ENCODE results near the gene SASH1. TPM values are rescaled to one million over a fixed set of nuclear protein-coding genes. Genes with fewer than 3 reads are reported as not detected.
"Not testable (repeated sequence)": the region's sequence is repeated elsewhere in the genome, so short reads cannot be mapped to it uniquely, and the experiment has no call there.

Gene SASH1
- polyA plus RNA-seq, 1 donor from 2014 or later: 7.0 TPM

GRCh38 chr6:148351309-148351708 is 8.7 kb downstream of the SASH1 start:
- Histone ChIP-seq H3K27me3 (ENCODE audit: insufficient read depth, low read depth, low read length) (peaks cover 6% of the 10 kb centered on the region), H3K9ac (ENCODE audit: low read length) (no peak overlapping the region), H3K4me3 (ENCODE audit: low read length) (no peak overlapping the region), H2AFZ (ENCODE audit: low read depth, low read length) (no peak overlapping the region), H3K36me3 (ENCODE audit: insufficient read depth, low read length) (no peaks in the 10 kb centered on the region), H4K20me1 (ENCODE audit: insufficient read depth) (no peaks in the 10 kb centered on the region), H3K79me2 (replicated peaks; ENCODE audit: insufficient read depth, low read length) (no peaks in the 10 kb centered on the region), H3K4me2 (ENCODE audit: low read length) (no peak overlapping the region), H3K9me2 (ENCODE audit: insufficient read depth, low read length) (no peaks in the 10 kb centered on the region), H3K9me3 (ENCODE audit: low read length) (no peaks in the 10 kb centered on the region), H3F3A (ENCODE audit: insufficient read depth, low read length, poor library complexity, severe bottlenecking) (no peaks in the 10 kb centered on the region), H3K27ac (ENCODE audit: low read length) (no peak overlapping the region)
- TF ChIP-seq TAF1 (IDR thresholded peaks at IDR 0.05; ENCODE audit: low read depth): no peak
- no peak for TF ChIP-seq EZH2 (IDR thresholded peaks at IDR 0.05; ENCODE audit: borderline replicate concordance, insufficient read depth, low read length, poor library complexity, severe bottlenecking)

DNA sequence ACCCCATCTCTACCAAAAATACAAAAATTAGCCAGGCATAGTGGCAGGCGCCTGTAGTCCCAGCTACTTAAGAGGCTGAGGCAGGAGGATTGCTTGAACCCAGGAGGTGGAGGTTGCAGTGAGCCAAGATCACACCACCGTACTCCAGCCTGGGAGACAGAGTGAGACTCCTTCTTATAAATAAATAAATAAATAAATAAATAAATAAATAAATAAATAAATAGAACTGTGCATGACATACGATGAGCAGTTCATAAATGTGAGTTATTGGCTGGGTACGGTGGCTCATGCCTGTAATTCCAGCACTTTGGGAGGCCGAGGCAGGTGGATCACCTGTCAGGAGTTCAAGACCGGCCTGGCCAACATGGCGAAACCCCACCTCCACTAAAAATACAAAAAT is 9.8 kb downstream of the SASH1 start:
- not testable (repeated sequence) for H3K27ac ChIP-seq (ENCODE audit: low read length); H3K36me3 ChIP-seq (ENCODE audit: insufficient read depth, low read length); H3K4me2 ChIP-seq (ENCODE audit: low read length); H3K4me3 ChIP-seq (ENCODE audit: low read length); H3K9me2 ChIP-seq (ENCODE audit: insufficient read depth, low read length); H3K9ac ChIP-seq (ENCODE audit: low read length); H3K9me3 ChIP-seq (ENCODE audit: low read length); H3F3A ChIP-seq (ENCODE audit: insufficient read depth, low read length, poor library complexity, severe bottlenecking); H3K79me2 ChIP-seq (replicated peaks; ENCODE audit: insufficient read depth, low read length); H4K20me1 ChIP-seq (ENCODE audit: insufficient read depth); H3K27me3 ChIP-seq (ENCODE audit: insufficient read depth, low read depth, low read length); H2AFZ ChIP-seq (ENCODE audit: low read depth, low read length)

DNA sequence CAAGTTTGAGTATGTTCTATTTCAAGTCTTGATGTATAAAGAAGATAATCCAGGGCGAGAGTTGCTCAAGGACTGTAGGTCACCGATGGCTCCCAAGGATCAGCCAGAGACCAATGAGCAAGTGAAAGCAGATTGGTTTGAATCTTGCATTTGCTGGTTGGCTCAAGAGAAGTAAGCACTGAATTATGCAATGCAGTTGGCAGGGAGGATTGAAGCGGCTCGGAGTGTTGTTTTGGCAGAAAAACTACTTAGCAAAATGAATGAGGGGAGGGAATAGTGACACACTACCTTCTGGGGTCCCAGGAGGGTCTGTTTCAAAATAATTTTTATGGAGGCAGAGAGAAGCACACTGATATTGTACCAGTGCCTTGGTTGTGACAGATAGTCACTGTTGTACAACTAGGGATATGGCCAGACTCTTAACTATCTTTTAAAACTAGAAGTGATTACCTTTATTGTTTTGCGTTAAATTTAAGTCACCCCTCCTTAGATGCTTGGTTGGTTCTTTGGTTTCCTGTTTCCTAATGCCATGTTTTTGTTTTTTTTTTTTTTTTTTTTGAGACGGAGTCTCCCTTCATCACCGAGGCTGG is 15.7 kb downstream of the SASH1 start:
- no peak overlapping the region for H2AFZ ChIP-seq (ENCODE audit: low read depth, low read length)
- H3F3A ChIP-seq (ENCODE audit: insufficient read depth, low read length, poor library complexity, severe bottlenecking): no peaks in the 10 kb centered on the region
- H3K9me2 ChIP-seq (ENCODE audit: insufficient read depth, low read length): no peaks in the 10 kb centered on the region
- TF ChIP-seq RAD21 (conservative IDR thresholded peaks at IDR 0.05) (no peak), EP300 (conservative IDR thresholded peaks at IDR 0.05; ENCODE audit: poor library complexity, severe bottlenecking) (no peak), TAF1 (IDR thresholded peaks at IDR 0.05; ENCODE audit: low read depth) (no peak), SMC3 (conservative IDR thresholded peaks at IDR 0.05; ENCODE audit: poor library complexity) (no peak)
- TF ChIP-seq, protein P1, sequence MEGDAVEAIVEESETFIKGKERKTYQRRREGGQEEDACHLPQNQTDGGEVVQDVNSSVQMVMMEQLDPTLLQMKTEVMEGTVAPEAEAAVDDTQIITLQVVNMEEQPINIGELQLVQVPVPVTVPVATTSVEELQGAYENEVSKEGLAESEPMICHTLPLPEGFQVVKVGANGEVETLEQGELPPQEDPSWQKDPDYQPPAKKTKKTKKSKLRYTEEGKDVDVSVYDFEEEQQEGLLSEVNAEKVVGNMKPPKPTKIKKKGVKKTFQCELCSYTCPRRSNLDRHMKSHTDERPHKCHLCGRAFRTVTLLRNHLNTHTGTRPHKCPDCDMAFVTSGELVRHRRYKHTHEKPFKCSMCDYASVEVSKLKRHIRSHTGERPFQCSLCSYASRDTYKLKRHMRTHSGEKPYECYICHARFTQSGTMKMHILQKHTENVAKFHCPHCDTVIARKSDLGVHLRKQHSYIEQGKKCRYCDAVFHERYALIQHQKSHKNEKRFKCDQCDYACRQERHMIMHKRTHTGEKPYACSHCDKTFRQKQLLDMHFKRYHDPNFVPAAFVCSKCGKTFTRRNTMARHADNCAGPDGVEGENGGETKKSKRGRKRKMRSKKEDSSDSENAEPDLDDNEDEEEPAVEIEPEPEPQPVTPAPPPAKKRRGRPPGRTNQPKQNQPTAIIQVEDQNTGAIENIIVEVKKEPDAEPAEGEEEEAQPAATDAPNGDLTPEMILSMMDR (IDR thresholded peaks at IDR 0.05; ENCODE audit: poor library complexity, severe bottlenecking): no peak
- no peak overlapping the region for H3K4me2 ChIP-seq (ENCODE audit: low read length)
- H3K4me3 ChIP-seq (ENCODE audit: low read length): no peak overlapping the region
- no peaks in the 10 kb centered on the region for H4K20me1 ChIP-seq (ENCODE audit: insufficient read depth)
- no peaks in the 10 kb centered on the region for H3K9me3 ChIP-seq (ENCODE audit: low read length)
- H3K27ac ChIP-seq (ENCODE audit: low read length): no peak overlapping the region
- no peaks in the 10 kb centered on the region for H3K79me2 ChIP-seq (replicated peaks; ENCODE audit: insufficient read depth, low read length)
- H3K9ac ChIP-seq (ENCODE audit: low read length): no peak overlapping the region
- no peaks in the 10 kb centered on the region for H3K36me3 ChIP-seq (ENCODE audit: insufficient read depth, low read length)
- H3K27me3 ChIP-seq (ENCODE audit: insufficient read depth, low read depth, low read length): no peaks in the 10 kb centered on the region

DNA sequence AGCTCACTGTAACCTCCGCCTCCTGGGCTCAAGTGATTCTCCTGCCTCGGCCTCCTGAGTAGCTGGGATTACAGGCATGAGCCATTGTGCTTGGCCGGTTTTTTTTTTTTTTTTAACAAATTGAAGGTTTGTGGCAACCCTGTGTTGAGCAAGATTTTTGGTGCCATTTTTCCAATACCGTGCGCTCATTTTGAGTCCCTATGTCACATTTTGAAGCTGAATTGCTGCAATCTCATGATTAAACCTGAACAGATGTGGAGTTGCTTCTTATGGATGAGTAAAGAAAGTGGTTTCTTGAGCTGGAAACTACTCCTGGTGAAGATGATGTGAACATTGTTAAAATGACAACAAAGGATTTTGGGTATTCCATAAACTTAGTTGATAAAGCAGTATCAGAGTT is 16.6 kb downstream of the SASH1 start:
- Histone ChIP-seq H3K27ac (ENCODE audit: low read length) (no peak overlapping the region), H3K79me2 (replicated peaks; ENCODE audit: insufficient read depth, low read length) (no peaks in the 10 kb centered on the region)

More for the DNA sequence above, 16.6 kb downstream of the SASH1 start:
- Histone ChIP-seq H3K27me3 (ENCODE audit: insufficient read depth, low read depth, low read length) (no peaks in the 10 kb centered on the region), H2AFZ (ENCODE audit: low read depth, low read length) (no peak overlapping the region), H3K4me3 (ENCODE audit: low read length) (no peak overlapping the region), H3F3A (ENCODE audit: insufficient read depth, low read length, poor library complexity, severe bottlenecking) (no peaks in the 10 kb centered on the region), H3K9me3 (ENCODE audit: low read length) (no peaks in the 10 kb centered on the region), H3K9me2 (ENCODE audit: insufficient read depth, low read length) (no peaks in the 10 kb centered on the region), H4K20me1 (ENCODE audit: insufficient read depth) (no peaks in the 10 kb centered on the region), H3K9ac (ENCODE audit: low read length) (no peak overlapping the region), H3K36me3 (ENCODE audit: insufficient read depth, low read length) (no peaks in the 10 kb centered on the region), H3K4me2 (ENCODE audit: low read length) (no peak overlapping the region)
- TF ChIP-seq EZH2 (IDR thresholded peaks at IDR 0.05; ENCODE audit: borderline replicate concordance, insufficient read depth, low read length, poor library complexity, severe bottlenecking) (no peak), POLR2AphosphoS5 (IDR thresholded peaks at IDR 0.05) (no peak), MXI1 (conservative IDR thresholded peaks at IDR 0.05; ENCODE audit: poor library complexity, severe bottlenecking) (no peak), SMC3 (conservative IDR thresholded peaks at IDR 0.05; ENCODE audit: poor library complexity) (no peak), RAD21 (conservative IDR thresholded peaks at IDR 0.05) (no peak), TAF1 (IDR thresholded peaks at IDR 0.05; ENCODE audit: low read depth) (no peak), REST (IDR thresholded peaks at IDR 0.05; ENCODE audit: borderline replicate concordance) (no peak), EP300 (conservative IDR thresholded peaks at IDR 0.05; ENCODE audit: poor library complexity, severe bottlenecking) (no peak)
- TF ChIP-seq, protein P1 (IDR thresholded peaks at IDR 0.05; ENCODE audit: poor library complexity, severe bottlenecking): no peak

Data from neural cell (in vitro differentiated cells).